HG02970 (cell line): ENCODE measurements around the gene P4HA3.
"Not testable (repeated sequence)": the region's sequence is repeated elsewhere in the genome, so short reads cannot be mapped to it uniquely, and the experiment has no call there.

Experiments
- ATAC-seq: cut with Tn5 transposase; IDR thresholded peaks from one replicate; pipeline ENCODE4 v1.9.1; 2021; ENCODE audit warnings: mild to moderate bottlenecking, moderate library complexity, moderate number of reproducible peaks; ENCODE audit not compliant: unreplicated experiment, low FRiP score

P4HA3 gene

GRCh38 chr11:74311352-74311926 lies at the start of gene P4HA3:
TSS of gene P4HA3 (minus strand) at chr11:74311640. CDS start at chr11:74311611, 29 bp downstream.
- ATAC-seq, result no peak

- ATAC-seq, result no peak
These were observed 46.0 kb upstream of the P4HA3 start for GRCh38 chr11:74357449-74357848.

- ATAC-seq, result no peak
These were observed 44.2 kb upstream of the P4HA3 start for GRCh38 chr11:74355626-74356025.

GRCh38 chr11:74354036-74354435 lies 42.6 kb upstream of the P4HA3 start:
- ATAC-seq, result no peak

GRCh38 chr11:74347381-74347780 lies 35.9 kb upstream of the P4HA3 start:
- no peak for ATAC-seq

GRCh38 chr11:74345420-74345819 lies 34.0 kb upstream of the P4HA3 start:
- no peak for ATAC-seq

- ATAC-seq, result no peak
These were observed 30.5 kb upstream of the P4HA3 start for GRCh38 chr11:74341921-74342320.

- no peak for ATAC-seq
These were observed 28.2 kb upstream of the P4HA3 start for GRCh38 chr11:74339619-74340018.

- no peak for ATAC-seq
These were observed 27.5 kb upstream of the P4HA3 start for GRCh38 chr11:74338963-74339362.

GRCh38 chr11:74333193-74333592 lies 21.8 kb upstream of the P4HA3 start:
- ATAC-seq, result no peak

- no peak for ATAC-seq
These were observed 20.9 kb upstream of the P4HA3 start for GRCh38 chr11:74332291-74332690.

GRCh38 chr11:74331000-74331399 lies 19.6 kb upstream of the P4HA3 start:
- ATAC-seq, result not testable (repeated sequence)

GRCh38 chr11:74330075-74330858 lies 18.8 kb upstream of the P4HA3 start:
- ATAC-seq, result no peak

GRCh38 chr11:74327076-74327475 lies 15.6 kb upstream of the P4HA3 start:
- no peak for ATAC-seq

GRCh38 chr11:74326665-74327064 lies 15.2 kb upstream of the P4HA3 start:
- ATAC-seq, result no peak

- no peak for ATAC-seq
These were observed 14.5 kb upstream of the P4HA3 start for GRCh38 chr11:74325649-74326645.

GRCh38 chr11:74322667-74323066 lies 11.2 kb upstream of the P4HA3 start:
- no peak for ATAC-seq

- ATAC-seq, result no peak
These were observed 10.2 kb upstream of the P4HA3 start for GRCh38 chr11:74321487-74322188.

- ATAC-seq, result no peak
These were observed 9.1 kb upstream of the P4HA3 start for GRCh38 chr11:74320538-74320937.

GRCh38 chr11:74319139-74319816 lies 7.8 kb upstream of the P4HA3 start:
- ATAC-seq, result no peak
